ENCODE measurements around the gene FRAS1.

- TF ChIP-seq, protein P1, sequence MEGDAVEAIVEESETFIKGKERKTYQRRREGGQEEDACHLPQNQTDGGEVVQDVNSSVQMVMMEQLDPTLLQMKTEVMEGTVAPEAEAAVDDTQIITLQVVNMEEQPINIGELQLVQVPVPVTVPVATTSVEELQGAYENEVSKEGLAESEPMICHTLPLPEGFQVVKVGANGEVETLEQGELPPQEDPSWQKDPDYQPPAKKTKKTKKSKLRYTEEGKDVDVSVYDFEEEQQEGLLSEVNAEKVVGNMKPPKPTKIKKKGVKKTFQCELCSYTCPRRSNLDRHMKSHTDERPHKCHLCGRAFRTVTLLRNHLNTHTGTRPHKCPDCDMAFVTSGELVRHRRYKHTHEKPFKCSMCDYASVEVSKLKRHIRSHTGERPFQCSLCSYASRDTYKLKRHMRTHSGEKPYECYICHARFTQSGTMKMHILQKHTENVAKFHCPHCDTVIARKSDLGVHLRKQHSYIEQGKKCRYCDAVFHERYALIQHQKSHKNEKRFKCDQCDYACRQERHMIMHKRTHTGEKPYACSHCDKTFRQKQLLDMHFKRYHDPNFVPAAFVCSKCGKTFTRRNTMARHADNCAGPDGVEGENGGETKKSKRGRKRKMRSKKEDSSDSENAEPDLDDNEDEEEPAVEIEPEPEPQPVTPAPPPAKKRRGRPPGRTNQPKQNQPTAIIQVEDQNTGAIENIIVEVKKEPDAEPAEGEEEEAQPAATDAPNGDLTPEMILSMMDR (IDR thresholded peaks at IDR 0.05; ENCODE audit: borderline replicate concordance, extremely low read depth, low read length, poor library complexity, severe bottlenecking), result no peak
- TF ChIP-seq EZH2 (IDR thresholded peaks at IDR 0.05; ENCODE audit: borderline replicate concordance, low read depth, low read length, severe bottlenecking), result no peak
These were observed 114.4 kb downstream of the FRAS1 start for GRCh38 chr4:78171482-78171881.

Measured in DND-41 (cell line).